Measurements from ENCODE around the gene ELANE. TPM values are rescaled to one million over a fixed set of nuclear protein-coding genes. Genes with fewer than 3 reads are reported as not detected.

Gene ELANE
- total RNA-seq, 1 donor: 0.09 TPM

DNA sequence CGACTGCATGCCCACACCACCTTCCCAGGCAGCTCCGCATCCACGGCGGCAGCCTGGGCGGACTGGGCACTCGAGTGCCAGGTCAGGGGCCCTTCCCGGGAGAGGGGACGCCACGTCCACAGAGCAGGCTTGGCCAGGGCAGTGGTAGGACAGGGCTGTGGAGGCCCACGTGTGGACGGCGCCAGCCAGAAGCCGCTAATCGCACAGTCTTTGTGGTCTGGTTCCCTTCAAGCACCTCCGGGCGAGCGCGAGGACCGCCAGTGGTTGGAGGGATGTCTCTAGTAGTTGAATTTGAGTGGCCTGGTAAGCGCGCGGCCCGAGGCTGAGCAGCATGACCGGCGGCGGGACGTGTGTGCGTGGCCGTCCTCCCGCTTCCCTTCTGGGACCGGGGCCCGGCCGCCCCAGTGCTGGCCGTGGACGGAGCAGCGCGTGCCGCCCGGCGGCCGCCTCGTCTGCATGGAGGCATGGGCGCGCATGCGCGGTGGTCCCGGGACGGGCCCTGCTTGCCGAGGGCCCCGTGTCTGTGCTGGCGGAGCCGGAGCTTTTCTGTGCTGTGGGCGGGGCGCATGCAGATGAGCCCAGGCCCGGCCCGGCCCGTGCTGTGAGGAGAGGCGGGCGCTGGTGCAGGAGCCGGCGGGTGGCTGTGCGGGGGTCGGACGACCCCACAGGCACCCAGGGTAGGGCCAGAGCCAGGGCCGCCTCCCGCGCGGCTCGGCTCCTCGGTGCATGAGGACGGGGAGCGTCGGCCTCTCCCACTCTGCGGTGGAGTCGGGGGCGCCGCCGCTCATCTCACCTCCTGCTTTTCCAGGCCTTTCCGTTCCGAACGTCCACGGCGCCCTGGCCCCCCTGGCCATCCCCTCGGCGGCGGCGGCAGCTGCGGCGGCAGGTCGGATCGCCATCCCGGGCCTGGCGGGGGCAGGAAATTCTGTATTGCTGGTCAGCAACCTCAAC lies 46.2 kb upstream of the ELANE start:
- no peak for DNase-seq (ENCODE audit: low read depth)
- TF ChIP-seq, protein P1, sequence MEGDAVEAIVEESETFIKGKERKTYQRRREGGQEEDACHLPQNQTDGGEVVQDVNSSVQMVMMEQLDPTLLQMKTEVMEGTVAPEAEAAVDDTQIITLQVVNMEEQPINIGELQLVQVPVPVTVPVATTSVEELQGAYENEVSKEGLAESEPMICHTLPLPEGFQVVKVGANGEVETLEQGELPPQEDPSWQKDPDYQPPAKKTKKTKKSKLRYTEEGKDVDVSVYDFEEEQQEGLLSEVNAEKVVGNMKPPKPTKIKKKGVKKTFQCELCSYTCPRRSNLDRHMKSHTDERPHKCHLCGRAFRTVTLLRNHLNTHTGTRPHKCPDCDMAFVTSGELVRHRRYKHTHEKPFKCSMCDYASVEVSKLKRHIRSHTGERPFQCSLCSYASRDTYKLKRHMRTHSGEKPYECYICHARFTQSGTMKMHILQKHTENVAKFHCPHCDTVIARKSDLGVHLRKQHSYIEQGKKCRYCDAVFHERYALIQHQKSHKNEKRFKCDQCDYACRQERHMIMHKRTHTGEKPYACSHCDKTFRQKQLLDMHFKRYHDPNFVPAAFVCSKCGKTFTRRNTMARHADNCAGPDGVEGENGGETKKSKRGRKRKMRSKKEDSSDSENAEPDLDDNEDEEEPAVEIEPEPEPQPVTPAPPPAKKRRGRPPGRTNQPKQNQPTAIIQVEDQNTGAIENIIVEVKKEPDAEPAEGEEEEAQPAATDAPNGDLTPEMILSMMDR (IDR thresholded peaks at IDR 0.05; ENCODE audit: insufficient read depth, low read length): no peak

DNA sequence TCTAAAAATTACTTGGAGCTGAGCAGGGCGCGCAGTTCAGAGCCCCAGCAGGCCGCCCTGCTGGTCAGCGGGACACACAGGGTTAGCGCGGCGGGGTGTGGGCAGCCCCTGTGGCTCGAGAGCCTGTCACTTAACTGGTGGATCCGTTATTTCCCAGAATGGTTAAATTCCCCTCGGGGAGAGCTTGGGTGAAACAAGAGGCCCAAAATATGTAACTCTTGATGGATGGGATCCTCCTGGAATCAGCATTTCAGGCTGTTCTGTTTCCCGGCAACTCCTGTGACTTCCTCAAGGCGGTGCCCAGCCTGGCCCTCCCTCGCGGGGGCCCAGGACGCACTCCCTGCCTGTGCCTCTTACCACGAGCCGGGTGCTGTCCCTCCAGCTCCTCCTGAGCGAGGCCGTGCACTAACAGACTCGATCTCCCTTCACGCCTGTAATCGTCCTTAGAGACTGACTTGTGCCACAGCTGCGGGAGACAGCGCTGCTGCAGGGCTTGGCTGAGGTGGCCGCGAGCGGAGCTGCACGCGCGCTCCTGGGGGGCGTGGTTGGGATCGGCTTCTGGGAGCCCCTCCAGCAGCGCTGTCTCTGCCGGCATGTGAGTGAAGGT lies 45.2 kb upstream of the ELANE start:
- no peak overlapping the region for H3K4me3 ChIP-seq (ENCODE audit: low read depth, low read length)
- DNase-seq (ENCODE audit: low read depth): no peak
- TF ChIP-seq, protein P1 (IDR thresholded peaks at IDR 0.05; ENCODE audit: insufficient read depth, low read length): no peak

More for the DNA sequence above, 46.2 kb upstream of the ELANE start:
- H3K4me3 ChIP-seq (ENCODE audit: low read depth, low read length): no peak overlapping the region

DNA sequence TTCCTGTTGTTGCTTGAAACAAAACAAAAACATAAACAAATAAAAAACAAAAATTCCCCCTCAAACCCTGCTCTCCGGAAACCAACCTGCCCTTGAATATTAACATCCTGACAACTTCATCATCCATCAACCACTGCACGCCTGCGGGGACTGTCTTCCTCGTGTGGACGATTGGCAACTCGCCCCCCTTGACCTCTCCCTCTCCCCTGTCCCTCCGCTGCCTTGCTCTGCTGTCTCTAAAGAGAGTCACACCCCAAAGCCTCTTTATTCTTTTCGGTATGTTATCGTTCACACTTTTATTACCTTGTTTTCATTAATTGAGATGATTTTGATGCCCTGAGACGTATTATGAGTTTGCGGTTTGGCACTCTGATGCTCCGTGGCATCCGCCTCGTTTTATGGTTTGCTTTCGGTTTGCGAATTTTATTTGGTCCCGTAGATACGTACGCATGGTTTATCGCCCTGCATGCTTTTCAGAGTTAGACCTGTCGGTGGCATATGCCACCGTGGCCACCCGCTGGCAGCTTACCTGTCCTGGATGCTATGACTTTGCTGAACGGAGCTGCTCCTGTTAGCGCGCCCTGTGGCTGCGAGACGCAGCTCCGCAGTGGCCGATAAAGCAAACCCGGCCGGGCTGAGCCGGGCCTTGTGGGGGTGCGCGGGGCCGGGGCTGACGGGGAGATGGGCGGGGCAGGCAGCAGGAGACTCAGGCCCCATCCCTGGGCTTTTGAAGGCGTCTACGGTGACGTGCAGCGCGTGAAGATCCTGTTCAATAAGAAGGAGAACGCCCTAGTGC lies 44.3 kb upstream of the ELANE start:
- TF ChIP-seq, protein P1 (IDR thresholded peaks at IDR 0.05; ENCODE audit: insufficient read depth, low read length): no peak
- DNase-seq (ENCODE audit: low read depth): no peak
- no peak overlapping the region for H3K4me3 ChIP-seq (ENCODE audit: low read depth, low read length)

DNA sequence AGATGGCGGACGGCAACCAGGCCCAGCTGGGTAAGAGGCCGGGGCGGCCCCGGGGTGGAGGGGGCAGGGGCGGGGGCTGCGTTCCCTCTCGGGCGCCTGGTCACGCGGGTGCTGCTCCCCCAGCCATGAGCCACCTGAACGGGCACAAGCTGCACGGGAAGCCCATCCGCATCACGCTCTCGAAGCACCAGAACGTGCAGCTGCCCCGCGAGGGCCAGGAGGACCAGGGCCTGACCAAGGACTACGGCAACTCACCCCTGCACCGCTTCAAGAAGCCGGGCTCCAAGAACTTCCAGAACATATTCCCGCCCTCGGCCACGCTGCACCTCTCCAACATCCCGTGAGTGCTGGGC lies 43.7 kb upstream of the ELANE start:
- no peak overlapping the region for H3K4me3 ChIP-seq (ENCODE audit: low read depth, low read length)
- DNase-seq (ENCODE audit: low read depth): no peak
- TF ChIP-seq, protein P1 (IDR thresholded peaks at IDR 0.05; ENCODE audit: insufficient read depth, low read length): no peak

DNA sequence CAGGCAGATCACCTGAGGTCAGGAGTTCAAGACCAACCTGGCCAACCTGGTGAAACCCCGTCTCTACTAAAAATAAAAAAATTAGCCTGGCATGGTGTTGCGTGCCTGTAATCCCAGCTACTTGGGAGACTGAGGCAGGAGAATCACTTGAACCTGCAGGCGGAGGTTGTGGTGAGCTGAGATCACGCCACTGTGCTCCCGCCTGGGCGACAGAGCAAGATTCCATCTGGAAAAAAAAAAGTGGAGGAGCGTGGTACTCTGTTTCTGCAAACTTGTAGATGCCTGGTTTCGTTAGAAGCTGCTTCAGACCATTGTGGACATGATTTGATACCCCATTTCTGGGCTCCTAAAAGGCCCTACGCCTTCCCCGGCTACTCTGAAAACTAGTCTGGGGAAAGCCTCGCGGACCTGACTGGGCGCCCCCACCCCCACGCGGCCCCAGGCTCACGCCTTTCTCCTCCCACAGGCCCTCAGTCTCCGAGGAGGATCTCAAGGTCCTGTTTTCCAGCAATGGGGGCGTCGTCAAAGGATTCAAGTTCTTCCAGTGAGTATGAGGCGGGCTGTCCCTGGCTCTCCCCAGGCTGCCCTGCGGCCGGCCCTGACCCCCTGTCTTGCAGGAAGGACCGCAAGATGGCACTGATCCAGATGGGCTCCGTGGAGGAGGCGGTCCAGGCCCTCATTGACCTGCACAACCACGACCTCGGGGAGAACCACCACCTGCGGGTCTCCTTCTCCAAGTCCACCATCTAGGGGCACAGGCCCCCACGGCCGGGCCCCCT lies 41.8 kb upstream of the ELANE start:
- TF ChIP-seq, protein P1 (IDR thresholded peaks at IDR 0.05; ENCODE audit: insufficient read depth, low read length): no peak
- no peak for DNase-seq (ENCODE audit: low read depth)
- H3K4me3 ChIP-seq (ENCODE audit: low read depth, low read length): no peak overlapping the region

DNA sequence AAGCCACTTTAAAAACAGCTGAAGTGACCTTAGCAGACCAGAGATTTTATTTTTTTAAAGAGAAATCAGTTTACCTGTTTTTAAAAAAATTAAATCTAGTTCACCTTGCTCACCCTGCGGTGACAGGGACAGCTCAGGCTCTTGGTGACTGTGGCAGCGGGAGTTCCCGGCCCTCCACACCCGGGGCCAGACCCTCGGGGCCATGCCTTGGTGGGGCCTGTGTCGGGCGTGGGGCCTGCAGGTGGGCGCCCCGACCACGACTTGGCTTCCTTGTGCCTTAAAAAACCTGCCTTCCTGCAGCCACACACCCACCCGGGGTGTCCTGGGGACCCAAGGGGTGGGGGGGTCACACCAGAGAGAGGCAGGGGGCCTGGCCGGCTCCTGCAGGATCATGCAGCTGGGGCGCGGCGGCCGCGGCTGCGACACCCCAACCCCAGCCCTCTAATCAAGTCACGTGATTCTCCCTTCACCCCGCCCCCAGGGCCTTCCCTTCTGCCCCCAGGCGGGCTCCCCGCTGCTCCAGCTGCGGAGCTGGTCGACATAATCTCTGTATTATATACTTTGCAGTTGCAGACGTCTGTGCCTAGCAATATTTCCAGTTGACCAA lies 41.1 kb upstream of the ELANE start:
- TF ChIP-seq, protein P1 (IDR thresholded peaks at IDR 0.05; ENCODE audit: insufficient read depth, low read length): no peak
- H3K4me3 ChIP-seq (ENCODE audit: low read depth, low read length): no peak overlapping the region
- no peak for DNase-seq (ENCODE audit: low read depth)

All from fibroblast of the aortic adventitia (primary cell).